GM19324 (cell line): Measurements from ENCODE around the gene KLHL9.
A peak's percentile ranks its signal among the peaks of the same experiment; 100 is the strongest.
"Not testable (repeated sequence)": the region's sequence is repeated elsewhere in the genome, so short reads cannot be mapped to it uniquely, and the experiment has no call there.

ENCODE experiments used
- ATAC-seq: cut with Tn5 transposase; IDR thresholded peaks from one replicate; pipeline ENCODE4 v1.9.1; 2021; ENCODE audit warnings: mild to moderate bottlenecking, moderate library complexity; ENCODE audit not compliant: unreplicated experiment, low FRiP score

KLHL9 gene

GRCh38 chr9:21334701-21335632 lies at the start of gene KLHL9:
Gene KLHL9, minus strand, starts transcription at chr9:21335404. Its CDS starts 545 bp downstream, at chr9:21334859.
- peak; percentile 91 for ATAC-seq

- no peak for ATAC-seq
Observed at GRCh38 chr9:21383627-21384026, 48.4 kb upstream of the KLHL9 start.

GRCh38 chr9:21381448-21382339 lies 46.5 kb upstream of the KLHL9 start:
- peak; percentile 98 for ATAC-seq

GRCh38 chr9:21371467-21371866 lies 36.3 kb upstream of the KLHL9 start:
- not testable (repeated sequence) for ATAC-seq

GRCh38 chr9:21367957-21368356 lies 32.8 kb upstream of the KLHL9 start, which contains the start of gene IFNA13:
Gene IFNA13, minus strand, starts transcription at chr9:21368057. Its CDS starts 47 bp downstream, at chr9:21368010.
- no peak for ATAC-seq

GRCh38 chr9:21367169-21367568 lies 32.0 kb upstream of the KLHL9 start:
- not testable (repeated sequence) for ATAC-seq

- ATAC-seq = no peak
Observed at GRCh38 chr9:21362287-21362686, 27.1 kb upstream of the KLHL9 start.

GRCh38 chr9:21357479-21358460 lies 22.6 kb upstream of the KLHL9 start:
- ATAC-seq = peak; percentile 66

- ATAC-seq = no peak
Observed at GRCh38 chr9:21350787-21351186, 15.6 kb upstream of the KLHL9 start, which contains the start of gene IFNA6. Gene IFNA6, minus strand, starts transcription at chr9:21350887. Its CDS starts 0 bp downstream, at chr9:21350887.

- no peak for ATAC-seq
Observed at GRCh38 chr9:21348430-21348970, 13.3 kb upstream of the KLHL9 start.

GRCh38 chr9:21340735-21341134 lies 5.5 kb upstream of the KLHL9 start:
- no peak for ATAC-seq

- no peak for ATAC-seq
Observed at GRCh38 chr9:21336457-21336856, 1.3 kb upstream of the KLHL9 start.

- no peak for ATAC-seq
Observed at GRCh38 chr9:21333226-21333625, 2.0 kb downstream of the KLHL9 start.

- no peak for ATAC-seq
Observed at GRCh38 chr9:21331676-21332402, 3.4 kb downstream of the KLHL9 start.

GRCh38 chr9:21326526-21327139 lies 8.6 kb downstream of the KLHL9 start:
- peak; percentile 55 for ATAC-seq

- ATAC-seq = no peak
Observed at GRCh38 chr9:21324047-21324446, 11.2 kb downstream of the KLHL9 start.

GRCh38 chr9:21322911-21323461 lies 12.2 kb downstream of the KLHL9 start:
- no peak for ATAC-seq

GRCh38 chr9:21320465-21320864 lies 14.7 kb downstream of the KLHL9 start:
- ATAC-seq = no peak
